Measurements from ENCODE around the gene SLITRK1.

DNA sequence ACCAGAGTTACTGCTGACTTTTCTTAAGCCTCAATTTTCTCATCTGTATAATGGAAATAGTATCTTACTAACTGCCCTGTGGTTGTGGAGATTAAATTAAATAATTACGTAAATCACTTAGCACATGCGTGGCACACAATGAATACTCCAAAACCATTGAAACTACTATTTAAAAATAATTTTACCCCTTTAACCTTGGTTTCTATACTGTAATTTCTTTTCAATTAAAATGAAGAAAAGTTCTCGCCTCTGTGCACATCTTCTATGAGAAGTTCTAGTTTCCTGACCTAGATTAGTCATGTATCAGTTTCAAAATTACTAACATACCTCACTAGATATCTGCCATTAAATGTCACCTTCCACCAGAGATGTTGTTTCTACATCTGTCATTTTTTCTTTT lies 5.7 kb downstream of the SLITRK1 start:
- TF ChIP-seq, protein P1, sequence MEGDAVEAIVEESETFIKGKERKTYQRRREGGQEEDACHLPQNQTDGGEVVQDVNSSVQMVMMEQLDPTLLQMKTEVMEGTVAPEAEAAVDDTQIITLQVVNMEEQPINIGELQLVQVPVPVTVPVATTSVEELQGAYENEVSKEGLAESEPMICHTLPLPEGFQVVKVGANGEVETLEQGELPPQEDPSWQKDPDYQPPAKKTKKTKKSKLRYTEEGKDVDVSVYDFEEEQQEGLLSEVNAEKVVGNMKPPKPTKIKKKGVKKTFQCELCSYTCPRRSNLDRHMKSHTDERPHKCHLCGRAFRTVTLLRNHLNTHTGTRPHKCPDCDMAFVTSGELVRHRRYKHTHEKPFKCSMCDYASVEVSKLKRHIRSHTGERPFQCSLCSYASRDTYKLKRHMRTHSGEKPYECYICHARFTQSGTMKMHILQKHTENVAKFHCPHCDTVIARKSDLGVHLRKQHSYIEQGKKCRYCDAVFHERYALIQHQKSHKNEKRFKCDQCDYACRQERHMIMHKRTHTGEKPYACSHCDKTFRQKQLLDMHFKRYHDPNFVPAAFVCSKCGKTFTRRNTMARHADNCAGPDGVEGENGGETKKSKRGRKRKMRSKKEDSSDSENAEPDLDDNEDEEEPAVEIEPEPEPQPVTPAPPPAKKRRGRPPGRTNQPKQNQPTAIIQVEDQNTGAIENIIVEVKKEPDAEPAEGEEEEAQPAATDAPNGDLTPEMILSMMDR (IDR thresholded peaks at IDR 0.05), result no peak
- no peak for TF ChIP-seq POLR2A (IDR thresholded peaks at IDR 0.05)

Data from ovary (tissue), 3 donors.